Mesendoderm (in vitro differentiated cells): ENCODE measurements around the gene LDHD.

Experiments used
- DNase-seq: peaks from one replicate; pipeline ENCODE4 v3.0.0; 2013
- H2AK5ac ChIP-seq: 2 replicates; pipeline ENCODE4 v1.6.1; 2013; ENCODE audit warnings: low read length, inconsistent platforms
- H2BK120ac ChIP-seq: 2 replicates; pipeline ENCODE4 v1.6.1; 2013; ENCODE audit warnings: low read depth, mild to moderate bottlenecking, low read length, moderate library complexity, mixed read lengths
- H2BK15ac ChIP-seq: replicated peaks from 2 replicates; pipeline ENCODE4 v1.6.1; 2013; ENCODE audit warnings: low read depth, mild to moderate bottlenecking, moderate library complexity
- H2BK5ac ChIP-seq: 2 replicates; pipeline ENCODE4 v1.6.1; 2013; ENCODE audit warnings: low read length, inconsistent platforms
- H3K18ac ChIP-seq: 2 replicates; pipeline ENCODE4 v1.6.1; 2013; ENCODE audit warnings: mild to moderate bottlenecking, low read length, mixed read lengths
- H3K23ac ChIP-seq: one replicate; pipeline ENCODE4 v1.6.1; 2013; ENCODE audit warnings: low read length
- H3K27ac ChIP-seq: 2 replicates; pipeline ENCODE4 v1.5.1; 2013; ENCODE audit warnings: low read depth, mild to moderate bottlenecking, inconsistent platforms, low read length, moderate library complexity
- H3K27me3 ChIP-seq: 2 replicates; pipeline ENCODE4 v1.6.1; 2013; ENCODE audit warnings: low read length, control low read depth, mild to moderate bottlenecking, inconsistent platforms; ENCODE audit not compliant: insufficient read depth, poor library complexity
- H3K36me3 ChIP-seq: 2 replicates; pipeline ENCODE4 v1.6.1; 2013; ENCODE audit warnings: low read length, inconsistent platforms; ENCODE audit not compliant: control insufficient read depth, insufficient read depth
- H3K4ac ChIP-seq: one replicate; pipeline ENCODE4 v1.6.1; 2013; ENCODE audit warnings: low read depth, mild to moderate bottlenecking, low read length, moderate library complexity
- H3K4me1 ChIP-seq: 2 replicates; pipeline ENCODE4 v1.6.1; 2013; ENCODE audit warnings: low read depth, low read length, inconsistent platforms; ENCODE audit not compliant: control insufficient read depth
- H3K4me2 ChIP-seq: 2 replicates; pipeline ENCODE4 v1.6.1; 2013; ENCODE audit warnings: low read length
- H3K4me3 ChIP-seq: 2 replicates; pipeline ENCODE4 v1.5.1; 2013; ENCODE audit warnings: mild to moderate bottlenecking, low read length
- H3K56ac ChIP-seq: one replicate; pipeline ENCODE4 v1.6.1; 2013; ENCODE audit warnings: low read length
- H3K79me1 ChIP-seq: 2 replicates; pipeline ENCODE4 v1.6.1; 2013; ENCODE audit warnings: low read length, inconsistent platforms
- H3K79me2 ChIP-seq: 2 replicates; pipeline ENCODE4 v1.6.1; 2013; ENCODE audit warnings: mild to moderate bottlenecking, low read length; ENCODE audit not compliant: control insufficient read depth, insufficient read depth
- H3K9ac ChIP-seq: 2 replicates; pipeline ENCODE4 v1.6.1; 2013; ENCODE audit warnings: low read length, inconsistent platforms
- H4K5ac ChIP-seq: one replicate; pipeline ENCODE4 v1.6.1; 2013; ENCODE audit warnings: low read length
- H4K8ac ChIP-seq: one replicate; pipeline ENCODE4 v1.6.1; 2013; ENCODE audit warnings: low read depth, mild to moderate bottlenecking, control low read depth, low read length, moderate library complexity
- WGBS: extraction: QIAGEN DNeasy Blood & Tissue Kit; methylation state at CpG from one replicate; pipeline ENCODE4 v1.1.7; 2013; ENCODE audit warnings: low lambda C conversion rate, missing lambda C conversion rate; ENCODE audit not compliant: insufficient coverage; ENCODE audit errors: extremely low coverage; 5-methylcytosine and 5-hydroxymethylcytosine counted together

LDHD gene

DNA sequence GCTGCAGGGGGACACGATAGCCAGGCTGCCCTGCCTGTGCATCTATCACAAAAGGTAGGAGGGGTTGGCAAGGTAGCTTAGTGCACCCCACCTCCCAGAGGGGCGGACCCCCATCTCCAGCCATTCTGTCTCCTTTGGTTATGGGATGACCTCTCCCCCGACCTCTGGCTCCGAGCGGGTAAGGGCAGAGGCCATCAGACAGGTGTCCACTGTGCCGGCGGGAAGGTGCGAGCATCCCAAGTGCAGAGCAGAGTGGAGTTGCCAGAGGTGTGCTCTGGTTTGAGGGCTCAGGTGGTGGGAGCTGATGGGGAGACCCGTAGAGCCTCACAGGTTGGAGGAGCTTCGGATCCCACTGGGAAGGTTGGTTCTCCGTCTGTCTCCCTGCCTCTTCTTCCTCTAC lies 11.7 kb downstream of the LDHD start:
- Histone ChIP-seq H2AK5ac (no peak overlapping the region), H3K4me2 (no peak overlapping the region), H3K56ac (no peak overlapping the region), H3K4me1 (peaks cover 3% of the 10 kb centered on the region), H2BK15ac (no peak overlapping the region), H3K27me3 (no peaks in the 10 kb centered on the region), H3K79me2 (no peaks in the 10 kb centered on the region), H3K9ac (no peak overlapping the region), H2BK5ac (no peak overlapping the region), H3K79me1 (peaks cover 8% of the 10 kb centered on the region), H3K27ac (no peak overlapping the region), H2BK120ac (no peak overlapping the region), H3K4ac (no peak overlapping the region), H3K4me3 (no peak overlapping the region), H4K5ac (no peak overlapping the region), H3K18ac (no peak overlapping the region), H4K8ac (no peak overlapping the region), H3K23ac (no peak overlapping the region), H3K36me3 (no peaks in the 10 kb centered on the region)
- WGBS = no CpG with 5 or more reads among the region's 11 CpGs
- no peak for DNase-seq

DNA sequence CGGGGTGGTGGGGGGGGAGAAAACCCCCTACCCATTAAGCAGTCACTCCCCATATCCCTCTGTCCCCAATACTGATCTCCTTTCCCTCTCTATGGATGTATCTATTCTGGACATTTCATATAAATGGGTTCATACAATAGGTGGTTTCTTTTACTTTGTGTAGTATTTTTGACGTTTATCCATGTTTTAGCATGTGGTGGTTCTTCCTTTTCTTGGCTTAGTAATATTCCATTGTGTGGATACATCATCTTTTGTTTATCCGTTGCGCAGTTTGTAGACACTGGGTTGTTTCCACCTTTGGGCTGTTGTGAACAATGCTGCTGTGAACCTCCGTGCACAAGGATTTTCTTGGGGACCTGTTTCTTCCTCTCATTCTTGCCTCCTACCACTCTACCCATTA lies 12.6 kb downstream of the LDHD start:
- H3K18ac ChIP-seq = no peak overlapping the region
- peaks cover 8% of the 10 kb centered on the region for H3K79me1 ChIP-seq
- H3K23ac ChIP-seq = no peak overlapping the region
- no peak overlapping the region for H4K8ac ChIP-seq
- H3K4me2 ChIP-seq = no peak overlapping the region
- no peak overlapping the region for H3K27ac ChIP-seq
- no peak for DNase-seq
- H3K9ac ChIP-seq = no peak overlapping the region
- no peak overlapping the region for H3K4me3 ChIP-seq
- no peak overlapping the region for H3K56ac ChIP-seq
- H2AK5ac ChIP-seq = no peak overlapping the region
- WGBS = no CpG with 5 or more reads among the region's 5 CpGs
- H3K4ac ChIP-seq = no peak overlapping the region
- H3K79me2 ChIP-seq = no peaks in the 10 kb centered on the region
- H3K36me3 ChIP-seq = no peaks in the 10 kb centered on the region
- H3K27me3 ChIP-seq = no peaks in the 10 kb centered on the region
- no peak overlapping the region for H4K5ac ChIP-seq
- H2BK15ac ChIP-seq = no peak overlapping the region
- H2BK5ac ChIP-seq = no peak overlapping the region
- H2BK120ac ChIP-seq = no peak overlapping the region
- H3K4me1 ChIP-seq = peaks cover 3% of the 10 kb centered on the region

DNA sequence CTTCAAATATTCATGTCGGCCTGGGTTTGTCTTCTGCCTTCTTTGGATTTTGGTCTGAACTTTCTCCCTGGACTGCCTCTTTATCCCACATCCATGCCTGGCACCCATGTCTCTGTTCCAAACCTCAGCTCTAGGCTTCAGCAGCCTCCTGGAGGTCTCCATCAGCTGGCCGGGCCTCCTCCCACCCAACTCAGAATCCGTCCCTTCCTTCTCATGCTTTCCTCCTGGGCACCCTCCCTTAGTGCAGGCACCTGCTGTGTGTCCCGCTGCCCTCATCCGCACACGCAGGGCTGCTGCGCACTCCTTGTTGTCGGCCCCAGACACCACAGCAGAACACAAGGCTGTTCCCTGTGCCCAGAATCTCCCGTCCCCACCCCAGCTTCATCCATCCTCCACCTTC lies 14.0 kb downstream of the LDHD start:
- Histone ChIP-seq H3K79me2 (no peaks in the 10 kb centered on the region), H3K27ac (no peak overlapping the region), H3K23ac (no peak overlapping the region), H4K8ac (no peak overlapping the region), H3K4me1 (peaks cover 6% of the 10 kb centered on the region), H3K27me3 (no peaks in the 10 kb centered on the region), H3K4me2 (no peak overlapping the region), H4K5ac (no peak overlapping the region), H2BK15ac (no peak overlapping the region), H3K79me1 (peaks cover 11% of the 10 kb centered on the region), H2BK5ac (no peak overlapping the region), H3K4ac (no peak overlapping the region), H3K18ac (no peak overlapping the region), H3K4me3 (no peak overlapping the region), H2BK120ac (no peak overlapping the region), H3K9ac (no peak overlapping the region), H2AK5ac (no peak overlapping the region), H3K36me3 (no peaks in the 10 kb centered on the region), H3K56ac (no peak overlapping the region)
- no peak for DNase-seq
- WGBS = no CpG with 5 or more reads among the region's 9 CpGs

- Histone ChIP-seq H3K27me3 (no peaks in the 10 kb centered on the region), H3K4me1 (peaks cover 6% of the 10 kb centered on the region), H3K4me3 (no peak overlapping the region), H3K36me3 (no peaks in the 10 kb centered on the region), H3K4me2 (no peak overlapping the region), H3K18ac (no peak overlapping the region), H2BK5ac (no peak overlapping the region), H3K79me2 (no peaks in the 10 kb centered on the region), H4K5ac (no peak overlapping the region), H2BK120ac (no peak overlapping the region), H3K9ac (no peak overlapping the region), H2AK5ac (no peak overlapping the region), H3K79me1 (peaks cover 11% of the 10 kb centered on the region), H4K8ac (no peak overlapping the region), H2BK15ac (no peak overlapping the region), H3K27ac (no peak overlapping the region), H3K23ac (no peak overlapping the region), H3K4ac (no peak overlapping the region), H3K56ac (no peak overlapping the region)
- no CpG with 5 or more reads among the region's 3 CpGs for WGBS
- no peak for DNase-seq
Observed at GRCh38 chr16:75101635-75102034, 14.9 kb downstream of the LDHD start.

- no peak overlapping the region for H4K8ac ChIP-seq
- H3K9ac ChIP-seq = no peak overlapping the region
- no peaks in the 10 kb centered on the region for H3K79me2 ChIP-seq
- H3K4me3 ChIP-seq = no peak overlapping the region
- H4K5ac ChIP-seq = no peak overlapping the region
- no peak for DNase-seq
- H3K27ac ChIP-seq = no peak overlapping the region
- no peak overlapping the region for H3K4ac ChIP-seq
- no peak overlapping the region for H3K18ac ChIP-seq
- WGBS = no CpG with 5 or more reads among the region's 3 CpGs
- H2AK5ac ChIP-seq = no peak overlapping the region
- no peak overlapping the region for H3K4me2 ChIP-seq
- H3K4me1 ChIP-seq = peaks cover 8% of the 10 kb centered on the region
- no peak overlapping the region for H2BK15ac ChIP-seq
- no peaks in the 10 kb centered on the region for H3K36me3 ChIP-seq
- H3K56ac ChIP-seq = no peak overlapping the region
- no peak overlapping the region for H3K23ac ChIP-seq
- H2BK5ac ChIP-seq = no peak overlapping the region
- H3K27me3 ChIP-seq = no peaks in the 10 kb centered on the region
- H2BK120ac ChIP-seq = no peak overlapping the region
- H3K79me1 ChIP-seq = peaks cover 11% of the 10 kb centered on the region
Observed at GRCh38 chr16:75100603-75100990, 16.0 kb downstream of the LDHD start.

DNA sequence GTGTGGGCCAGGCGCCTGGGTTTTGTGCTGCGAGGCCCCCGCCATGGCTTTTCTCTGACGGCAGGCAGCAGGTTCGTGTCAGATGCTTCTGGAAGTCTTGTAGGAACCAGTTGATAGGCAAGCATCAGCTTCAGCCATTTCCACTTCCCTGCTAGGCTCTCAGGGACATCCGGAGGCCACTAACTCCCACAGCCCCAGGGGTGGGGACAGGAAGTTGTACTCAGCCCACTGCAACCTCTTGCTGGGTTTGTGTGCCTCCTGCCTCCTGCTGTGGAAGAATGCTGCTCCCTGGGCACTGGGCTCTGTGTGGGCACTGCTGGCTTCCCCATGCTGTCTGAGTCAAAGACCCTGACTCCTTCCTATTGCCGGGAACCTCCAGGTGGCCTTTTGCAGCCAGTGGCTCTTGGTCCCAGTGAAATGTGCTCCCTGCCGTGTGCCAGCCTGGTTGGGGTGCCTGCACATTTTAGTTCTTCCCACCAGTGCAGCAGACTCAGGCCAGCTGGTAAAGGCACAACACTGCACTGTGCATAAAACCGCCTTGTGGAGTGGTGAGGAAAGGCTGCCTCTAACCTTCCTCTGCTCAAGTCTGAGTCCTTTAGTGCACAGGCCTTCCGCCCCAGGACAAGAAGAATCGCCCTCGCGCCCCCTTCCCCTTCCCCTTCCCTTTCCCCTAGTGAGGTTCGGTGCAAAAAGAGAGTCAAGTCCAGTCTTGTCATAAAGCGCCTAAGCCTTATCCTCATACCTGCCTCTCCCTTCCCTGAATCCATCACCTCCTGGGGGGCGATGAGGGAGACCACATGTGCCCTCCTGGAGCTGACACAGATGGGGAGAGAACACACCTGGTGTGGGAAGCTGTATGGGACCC lies 16.6 kb downstream of the LDHD start:
- Histone ChIP-seq H3K79me1 (peaks cover 11% of the 10 kb centered on the region), H3K56ac (peak overlapping the region; percentile 44)

More for the DNA sequence above, 16.6 kb downstream of the LDHD start:
- WGBS = no CpG with 5 or more reads among the region's 16 CpGs
- DNase-seq = peak; percentile 54
- Histone ChIP-seq H2BK15ac (no peak overlapping the region), H3K36me3 (no peaks in the 10 kb centered on the region), H3K27me3 (no peaks in the 10 kb centered on the region), H3K79me2 (no peaks in the 10 kb centered on the region), H3K4ac (no peak overlapping the region), H3K18ac (no peak overlapping the region), H3K23ac (no peak overlapping the region), H2BK120ac (no peak overlapping the region), H2AK5ac (no peak overlapping the region), H4K8ac (no peak overlapping the region), H4K5ac (no peak overlapping the region), H3K4me2 (no peak overlapping the region), H3K4me1 (peaks cover 8% of the 10 kb centered on the region), H3K27ac (no peak overlapping the region), H3K9ac (no peak overlapping the region), H2BK5ac (no peak overlapping the region), H3K4me3 (no peak overlapping the region)
